ENCODE data around the gene COL23A1. TPM values are rescaled to one million over a fixed set of nuclear protein-coding genes. Genes with fewer than 3 reads are reported as not detected.

COL23A1 gene
- total RNA-seq, 1 experiment from 2014 or later: 15.0 TPM

GRCh38 chr5:178227929-178228328 lies 362.3 kb downstream of the COL23A1 start:
- no peak for ATAC-seq
- no peaks in the 10 kb centered on the region for H3K27me3 Mint-ChIP-seq (ENCODE audit: low read depth)
- no peak for DNase-seq (ENCODE audit: low spot score)
- H3K9me3 Mint-ChIP-seq: peaks cover 8% of the 10 kb centered on the region; the same call in 1 of the 2 replicates
- ChIA-PET CTCF (no interaction called here), POLR2A (no interaction called here)
- H3K4me1 Mint-ChIP-seq: peaks cover 30% of the 10 kb centered on the region
- H3K4me3 Mint-ChIP-seq: no peak overlapping the region
- H3K27ac Mint-ChIP-seq: no peak overlapping the region
- peaks cover 47% of the 10 kb centered on the region for H3K36me3 Mint-ChIP-seq
- no peak for TF ChIP-seq SOX15 (CRISPR knock-in tag; IDR thresholded peaks at IDR 0.05)
- no peak for TF ChIP-seq FOXP1 (CRISPR knock-in tag; IDR thresholded peaks at IDR 0.05; ENCODE audit: borderline replicate concordance)
- TF ChIP-seq ZNF425 (CRISPR knock-in tag; conservative IDR thresholded peaks at IDR 0.05): no peak
- no peak for TF ChIP-seq PREB (CRISPR knock-in tag; IDR thresholded peaks at IDR 0.05; ENCODE audit: borderline replicate concordance)
- TF ChIP-seq ATF6 (CRISPR knock-in tag; IDR thresholded peaks at IDR 0.05): no peak
- no peak for TF ChIP-seq ESRRA (CRISPR knock-in tag; IDR thresholded peaks at IDR 0.05; ENCODE audit: borderline replicate concordance)
- no peak for TF ChIP-seq ZNF416 (CRISPR knock-in tag; IDR thresholded peaks at IDR 0.05)
- TF ChIP-seq NR3C1 (CRISPR knock-in tag; conservative IDR thresholded peaks at IDR 0.05; ENCODE audit: low read depth): no peak
- no peak for TF ChIP-seq KAT7 (CRISPR knock-in tag; IDR thresholded peaks at IDR 0.05; ENCODE audit: borderline replicate concordance)
- no peak for TF ChIP-seq GTF2I (CRISPR knock-in tag; conservative IDR thresholded peaks at IDR 0.05)
- TF ChIP-seq ETV6 (CRISPR knock-in tag; IDR thresholded peaks at IDR 0.05): no peak
- TF ChIP-seq ZSCAN18 (CRISPR knock-in tag; IDR thresholded peaks at IDR 0.05): no peak
- TF ChIP-seq ZNF263 (CRISPR knock-in tag; IDR thresholded peaks at IDR 0.05; ENCODE audit: low read depth): no peak
- TF ChIP-seq CDX4 (CRISPR knock-in tag; IDR thresholded peaks at IDR 0.05; ENCODE audit: borderline replicate concordance): no peak
- no peak for TF ChIP-seq ZNF671 (CRISPR knock-in tag; IDR thresholded peaks at IDR 0.05)
- TF ChIP-seq ZNF232 (CRISPR knock-in tag; IDR thresholded peaks at IDR 0.05): no peak

GRCh38 chr5:178227138-178227659 lies 363.0 kb downstream of the COL23A1 start:
- H3K27ac Mint-ChIP-seq: no peak overlapping the region; the same call in 1 of the 2 replicates
- DNase-seq (ENCODE audit: low spot score) (no peak), ATAC-seq (no peak)
- H3K27me3 Mint-ChIP-seq (ENCODE audit: low read depth): no peaks in the 10 kb centered on the region
- peaks cover 31% of the 10 kb centered on the region for H3K4me1 Mint-ChIP-seq
- H3K4me3 Mint-ChIP-seq: no peak overlapping the region
- peaks cover 8% of the 10 kb centered on the region; the same call in 1 of the 2 replicates for H3K9me3 Mint-ChIP-seq
- ChIA-PET POLR2A (interaction anchor here (0.6 kb wide), 1 partner anchor 113 kb away, joined by 5 read pairs; no protein-coding TSS in a partner anchor), CTCF (no interaction called here)
- H3K36me3 Mint-ChIP-seq: peaks cover 47% of the 10 kb centered on the region
- TF ChIP-seq RORB (CRISPR knock-in tag; IDR thresholded peaks at IDR 0.05) (no peak), ARID4B (CRISPR knock-in tag; IDR thresholded peaks at IDR 0.05; ENCODE audit: borderline replicate concordance) (no peak), CREB1 (CRISPR knock-in tag; IDR thresholded peaks at IDR 0.05) (no peak), ZNF396 (CRISPR knock-in tag; IDR thresholded peaks at IDR 0.05; ENCODE audit: borderline replicate concordance) (no peak), NFE2L1 (CRISPR knock-in tag; IDR thresholded peaks at IDR 0.05) (no peak), MLX (CRISPR knock-in tag; IDR thresholded peaks at IDR 0.05) (no peak)
